HEK293 (cell line): ENCODE data around the gene MYH6.

Experiments used
- BCL11A ChIP-seq: fragments of 450-650 bp; formaldehyde crosslinking; IDR thresholded peaks from 2 replicates; pipeline ENCODE4 v1.5.1; 2016; ENCODE audit warnings: low read depth, missing biosample characterization, missing genetic modification characterization
- ZBTB48 ChIP-seq: fragments of 450-650 bp; formaldehyde crosslinking; IDR thresholded peaks from 2 replicates; pipeline ENCODE4 v1.5.1; 2016; ENCODE audit warnings: missing biosample characterization, missing genetic modification characterization
- ZNF677 ChIP-seq: fragments of 450-650 bp; IDR thresholded peaks from 2 replicates; pipeline ENCODE4 v1.5.0; 2018; ENCODE audit warnings: missing biosample characterization, mild to moderate bottlenecking, missing genetic modification characterization, moderate library complexity
- TF ChIP-seq, protein P1 (sequence below): fragments of 450-650 bp; formaldehyde crosslinking; IDR thresholded peaks from 2 replicates; pipeline ENCODE4 v1.5.1; 2016; ENCODE audit warnings: missing biosample characterization, missing genetic modification characterization
- TF ChIP-seq, protein P2 (sequence below): fragments of 450-650 bp; formaldehyde crosslinking; IDR thresholded peaks from 2 replicates; pipeline ENCODE4 v1.5.1; 2016; ENCODE audit warnings: missing biosample characterization, missing genetic modification characterization
- TF ChIP-seq, protein P3 (sequence below): fragments of 450-650 bp; formaldehyde crosslinking; IDR thresholded peaks from 2 replicates; pipeline ENCODE4 v1.5.1; 2016; ENCODE audit warnings: missing biosample characterization, missing genetic modification characterization, low read depth

DNA sequence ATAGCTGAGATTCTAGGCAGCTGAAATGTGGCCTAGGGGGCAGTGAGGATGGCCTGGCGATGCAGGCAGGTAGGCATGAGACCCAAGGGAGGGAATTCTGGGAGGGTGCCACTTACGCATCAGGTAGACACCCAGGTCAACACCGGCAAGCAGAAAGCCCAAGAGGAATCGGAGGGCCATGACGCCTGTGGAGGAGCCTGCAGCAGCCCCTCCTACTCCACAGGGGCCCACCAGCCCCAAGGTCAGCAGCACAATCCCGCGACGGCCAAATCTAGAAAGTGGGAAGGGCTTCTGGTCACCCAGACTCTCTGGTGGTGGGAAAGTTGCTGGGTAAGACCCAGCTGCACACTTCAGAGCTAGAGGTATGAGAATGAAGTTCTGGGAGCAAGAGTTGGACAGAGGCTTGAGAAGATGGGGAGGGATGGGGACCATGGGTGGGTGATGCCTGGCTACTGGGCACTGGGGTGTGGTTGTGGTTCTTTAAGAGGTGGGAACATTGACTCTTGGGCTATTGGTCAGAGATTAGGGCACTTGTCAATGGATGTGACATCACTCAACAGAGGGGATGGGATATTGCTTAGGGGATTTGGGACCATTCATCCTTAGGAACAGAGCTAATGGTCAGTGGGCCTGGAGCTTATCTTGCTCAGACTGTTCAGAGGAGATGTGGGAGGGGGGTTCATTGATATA, 58.8 kb downstream of the MYH6 start:
- TF ChIP-seq BCL11A (no peak), ZBTB48 (no peak), ZNF677 (tag by site-specific recombination) (no peak)
- TF ChIP-seq, protein P1, sequence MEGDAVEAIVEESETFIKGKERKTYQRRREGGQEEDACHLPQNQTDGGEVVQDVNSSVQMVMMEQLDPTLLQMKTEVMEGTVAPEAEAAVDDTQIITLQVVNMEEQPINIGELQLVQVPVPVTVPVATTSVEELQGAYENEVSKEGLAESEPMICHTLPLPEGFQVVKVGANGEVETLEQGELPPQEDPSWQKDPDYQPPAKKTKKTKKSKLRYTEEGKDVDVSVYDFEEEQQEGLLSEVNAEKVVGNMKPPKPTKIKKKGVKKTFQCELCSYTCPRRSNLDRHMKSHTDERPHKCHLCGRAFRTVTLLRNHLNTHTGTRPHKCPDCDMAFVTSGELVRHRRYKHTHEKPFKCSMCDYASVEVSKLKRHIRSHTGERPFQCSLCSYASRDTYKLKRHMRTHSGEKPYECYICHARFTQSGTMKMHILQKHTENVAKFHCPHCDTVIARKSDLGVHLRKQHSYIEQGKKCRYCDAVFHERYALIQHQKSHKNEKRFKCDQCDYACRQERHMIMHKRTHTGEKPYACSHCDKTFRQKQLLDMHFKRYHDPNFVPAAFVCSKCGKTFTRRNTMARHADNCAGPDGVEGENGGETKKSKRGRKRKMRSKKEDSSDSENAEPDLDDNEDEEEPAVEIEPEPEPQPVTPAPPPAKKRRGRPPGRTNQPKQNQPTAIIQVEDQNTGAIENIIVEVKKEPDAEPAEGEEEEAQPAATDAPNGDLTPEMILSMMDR (tag by site-specific recombination) = no peak
- TF ChIP-seq, protein P2, sequence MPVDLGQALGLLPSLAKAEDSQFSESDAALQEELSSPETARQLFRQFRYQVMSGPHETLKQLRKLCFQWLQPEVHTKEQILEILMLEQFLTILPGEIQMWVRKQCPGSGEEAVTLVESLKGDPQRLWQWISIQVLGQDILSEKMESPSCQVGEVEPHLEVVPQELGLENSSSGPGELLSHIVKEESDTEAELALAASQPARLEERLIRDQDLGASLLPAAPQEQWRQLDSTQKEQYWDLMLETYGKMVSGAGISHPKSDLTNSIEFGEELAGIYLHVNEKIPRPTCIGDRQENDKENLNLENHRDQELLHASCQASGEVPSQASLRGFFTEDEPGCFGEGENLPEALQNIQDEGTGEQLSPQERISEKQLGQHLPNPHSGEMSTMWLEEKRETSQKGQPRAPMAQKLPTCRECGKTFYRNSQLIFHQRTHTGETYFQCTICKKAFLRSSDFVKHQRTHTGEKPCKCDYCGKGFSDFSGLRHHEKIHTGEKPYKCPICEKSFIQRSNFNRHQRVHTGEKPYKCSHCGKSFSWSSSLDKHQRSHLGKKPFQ (tag by site-specific recombination) = no peak
- TF ChIP-seq, protein P3, sequence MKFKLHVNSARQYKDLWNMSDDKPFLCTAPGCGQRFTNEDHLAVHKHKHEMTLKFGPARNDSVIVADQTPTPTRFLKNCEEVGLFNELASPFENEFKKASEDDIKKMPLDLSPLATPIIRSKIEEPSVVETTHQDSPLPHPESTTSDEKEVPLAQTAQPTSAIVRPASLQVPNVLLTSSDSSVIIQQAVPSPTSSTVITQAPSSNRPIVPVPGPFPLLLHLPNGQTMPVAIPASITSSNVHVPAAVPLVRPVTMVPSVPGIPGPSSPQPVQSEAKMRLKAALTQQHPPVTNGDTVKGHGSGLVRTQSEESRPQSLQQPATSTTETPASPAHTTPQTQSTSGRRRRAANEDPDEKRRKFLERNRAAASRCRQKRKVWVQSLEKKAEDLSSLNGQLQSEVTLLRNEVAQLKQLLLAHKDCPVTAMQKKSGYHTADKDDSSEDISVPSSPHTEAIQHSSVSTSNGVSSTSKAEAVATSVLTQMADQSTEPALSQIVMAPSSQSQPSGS (tag by site-specific recombination) = no peak
